Tibial artery (tissue), 4 donors: ENCODE data around the gene EFCAB11.

Source experiments
- DNase-seq, 2 donors: peaks; one replicate each; pipeline ENCODE4 v3.0.0-alpha.2; 2019
- H3K27ac ChIP-seq, 2 donors: fragments of 200-600 bp; sonication (generic) in 1 of 2; 1 replicate in 1 of 2; 2 replicates in 1 of 2; pipeline ENCODE4 v1.5.1; 2018 to 2019; ENCODE audit warnings: mild to moderate bottlenecking in 1 of 2
- H3K27me3 ChIP-seq, 2 donors: fragments of 200-600 bp; sonication (generic) in 1 of 2; one replicate each; pipeline versions ENCODE4 v1.5.1 to v1.6.0; 2016 to 2019
- H3K36me3 ChIP-seq, 3 donors: fragments of 200-600 bp; sonication (generic) in 2 of 3; one replicate each; pipeline ENCODE4 v1.5.1; 2016 to 2019; ENCODE audit warnings: mild to moderate bottlenecking in 2 of 3
- H3K4me1 ChIP-seq, 4 donors: fragments of 200-600 bp; sonication (generic) in 2 of 4; 1 replicate in 3 of 4; 2 replicates in 1 of 4; pipeline ENCODE4 v1.5.1; 2016 to 2019
- H3K4me3 ChIP-seq, 2 donors: fragments of 200-600 bp; sonication (generic) in 1 of 2; 1 replicate in 1 of 2; 2 replicates in 1 of 2; pipeline ENCODE4 v1.5.1; 2018 to 2019; ENCODE audit warnings: mild to moderate bottlenecking in 2 of 2
- H3K9me3 ChIP-seq, 3 donors: fragments of 200-600 bp; sonication (generic) in 1 of 3; one replicate each; pipeline ENCODE4 v1.5.1; 2016 to 2019
- intact Hi-C: fragments of 100-400 bp; cut with DNase I; formaldehyde crosslinking; loops from one replicate; pipeline ENCODE4 v1.15.0; 2023; ENCODE audit warnings: low total_unique reads
- TF ChIP-seq, protein P1 (sequence below), 2 experiments: fragments of 200-600 bp in 1 of 2; fragments of 450-650 bp in 1 of 2; IDR thresholded peaks; one replicate each; pipeline ENCODE4 v1.5.1; 2017 to 2019; ENCODE audit warnings: antibody characterized with exemption in 2 of 2, mild to moderate bottlenecking in 1 of 2, moderate library complexity in 1 of 2

The EFCAB11 gene

DNA sequence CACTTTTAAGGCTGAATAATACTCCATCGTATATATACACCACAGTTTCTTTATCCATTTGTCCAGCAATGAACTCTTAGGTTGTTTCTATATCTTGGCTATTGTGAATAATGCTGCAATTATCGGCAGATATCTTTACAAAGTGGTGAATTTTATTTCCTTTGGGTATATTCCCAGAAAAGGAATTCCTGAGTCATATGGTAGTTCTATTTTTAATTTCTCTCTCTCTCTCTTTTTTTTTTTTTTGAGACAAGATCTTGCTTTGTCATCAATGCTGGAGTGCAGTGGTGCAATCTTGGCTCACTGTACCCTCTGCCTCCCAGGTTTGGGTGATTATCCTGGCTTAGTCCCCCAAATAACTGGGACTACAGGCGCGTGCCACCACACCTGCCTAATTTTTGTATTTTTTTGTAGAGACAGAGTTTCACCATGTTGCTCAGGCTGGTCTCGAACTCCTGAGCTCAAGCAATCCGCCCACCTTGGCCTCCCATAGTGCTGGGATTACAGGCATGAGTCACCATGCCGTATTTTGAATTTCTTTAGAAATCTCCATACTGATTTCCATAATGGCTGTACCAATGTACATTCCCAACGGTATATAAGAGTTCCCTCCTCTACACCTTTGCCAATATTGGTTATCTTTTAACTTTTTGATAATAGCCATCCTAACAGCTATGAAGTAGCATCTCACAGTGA, 98.4 kb downstream of the EFCAB11 start:
- Histone ChIP-seq H3K9me3 (no peaks in the 10 kb centered on the region), H3K27ac (no peak overlapping the region), H3K4me1 (peaks cover 0 to 15% (median 7%) of the 10 kb centered on the region in 4 donors), H3K27me3 (no peaks in the 10 kb centered on the region), H3K4me3 (no peak overlapping the region), H3K36me3 (no peaks in the 10 kb centered on the region)
- TF ChIP-seq, protein P1, sequence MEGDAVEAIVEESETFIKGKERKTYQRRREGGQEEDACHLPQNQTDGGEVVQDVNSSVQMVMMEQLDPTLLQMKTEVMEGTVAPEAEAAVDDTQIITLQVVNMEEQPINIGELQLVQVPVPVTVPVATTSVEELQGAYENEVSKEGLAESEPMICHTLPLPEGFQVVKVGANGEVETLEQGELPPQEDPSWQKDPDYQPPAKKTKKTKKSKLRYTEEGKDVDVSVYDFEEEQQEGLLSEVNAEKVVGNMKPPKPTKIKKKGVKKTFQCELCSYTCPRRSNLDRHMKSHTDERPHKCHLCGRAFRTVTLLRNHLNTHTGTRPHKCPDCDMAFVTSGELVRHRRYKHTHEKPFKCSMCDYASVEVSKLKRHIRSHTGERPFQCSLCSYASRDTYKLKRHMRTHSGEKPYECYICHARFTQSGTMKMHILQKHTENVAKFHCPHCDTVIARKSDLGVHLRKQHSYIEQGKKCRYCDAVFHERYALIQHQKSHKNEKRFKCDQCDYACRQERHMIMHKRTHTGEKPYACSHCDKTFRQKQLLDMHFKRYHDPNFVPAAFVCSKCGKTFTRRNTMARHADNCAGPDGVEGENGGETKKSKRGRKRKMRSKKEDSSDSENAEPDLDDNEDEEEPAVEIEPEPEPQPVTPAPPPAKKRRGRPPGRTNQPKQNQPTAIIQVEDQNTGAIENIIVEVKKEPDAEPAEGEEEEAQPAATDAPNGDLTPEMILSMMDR (IDR thresholded peaks at IDR 0.05), result no peak
- intact Hi-C loops, result no loop called here
- no peak for DNase-seq

DNA sequence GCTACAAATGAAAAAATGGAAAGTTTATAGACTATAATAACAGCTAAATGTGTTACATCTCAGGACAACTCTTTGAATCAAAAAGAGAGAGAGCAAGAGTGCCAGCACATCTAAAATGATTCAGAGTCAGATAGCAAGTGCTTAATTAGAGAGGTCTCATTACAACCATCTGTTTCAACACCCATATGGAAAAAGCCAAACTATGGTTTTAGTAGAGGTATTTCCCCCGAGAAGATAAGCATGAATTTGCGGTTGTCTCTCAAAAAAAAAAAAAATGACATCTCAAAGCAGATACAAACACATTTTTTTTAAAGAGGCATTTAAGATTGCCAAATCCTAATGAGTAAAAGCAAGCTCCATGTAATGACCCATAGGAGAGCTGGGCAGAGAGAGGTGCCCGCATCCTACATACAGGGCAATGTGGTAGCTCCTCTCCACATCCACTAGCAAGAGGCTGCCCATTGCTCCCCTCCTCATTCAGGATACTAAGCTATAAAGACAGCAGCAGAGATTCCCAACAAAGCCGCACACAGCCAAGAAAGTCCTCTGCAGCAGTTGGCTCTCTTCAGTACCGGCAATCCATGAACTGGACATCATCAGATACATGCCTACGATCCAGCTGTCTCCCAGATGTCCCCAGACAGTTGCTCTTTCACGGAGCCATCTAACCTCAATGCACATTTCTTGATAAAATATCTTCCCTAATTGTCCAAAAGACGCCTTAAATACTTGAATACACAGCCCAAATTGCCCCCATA, 100.4 kb downstream of the EFCAB11 start:
- Histone ChIP-seq H3K4me3 (no peak overlapping the region), H3K9me3 (no peaks in the 10 kb centered on the region), H3K4me1 (peaks cover 0 to 15% (median 7%) of the 10 kb centered on the region in 4 donors), H3K27ac (no peak overlapping the region), H3K36me3 (no peaks in the 10 kb centered on the region), H3K27me3 (no peaks in the 10 kb centered on the region)
- DNase-seq, result no peak
- TF ChIP-seq, protein P1 (IDR thresholded peaks at IDR 0.05), result no peak
- intact Hi-C loops, result no loop called here

DNA sequence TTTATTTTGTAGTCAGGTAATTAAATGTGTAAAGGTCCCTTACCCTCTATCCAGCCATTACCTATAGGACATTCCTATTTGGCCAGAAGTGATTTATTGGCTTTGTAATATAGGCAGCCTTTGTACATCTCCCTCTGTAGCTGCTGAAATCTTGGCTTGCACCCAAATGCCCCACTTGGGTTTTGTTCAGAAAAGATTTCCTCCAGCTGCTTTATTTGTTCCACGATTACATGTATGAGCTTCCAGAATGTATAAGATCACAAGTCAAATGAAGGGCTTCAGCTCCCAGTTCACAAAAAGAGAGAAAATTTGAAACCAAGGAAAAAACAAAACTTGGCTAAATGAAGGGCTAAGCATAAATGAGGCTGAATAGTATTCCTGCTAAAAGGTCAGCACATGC, 103.4 kb downstream of the EFCAB11 start:
- no peaks in the 10 kb centered on the region for H3K9me3 ChIP-seq
- intact Hi-C loops, result no loop called here
- no peak for DNase-seq
- no peaks in the 10 kb centered on the region for H3K27me3 ChIP-seq
- TF ChIP-seq, protein P1 (IDR thresholded peaks at IDR 0.05), result no peak
- H3K4me3 ChIP-seq, result no peak overlapping the region
- peaks cover 0 to 16% (median 2%) of the 10 kb centered on the region in 4 donors for H3K4me1 ChIP-seq
- H3K36me3 ChIP-seq, result no peaks in the 10 kb centered on the region
- H3K27ac ChIP-seq, result no peak overlapping the region

DNA sequence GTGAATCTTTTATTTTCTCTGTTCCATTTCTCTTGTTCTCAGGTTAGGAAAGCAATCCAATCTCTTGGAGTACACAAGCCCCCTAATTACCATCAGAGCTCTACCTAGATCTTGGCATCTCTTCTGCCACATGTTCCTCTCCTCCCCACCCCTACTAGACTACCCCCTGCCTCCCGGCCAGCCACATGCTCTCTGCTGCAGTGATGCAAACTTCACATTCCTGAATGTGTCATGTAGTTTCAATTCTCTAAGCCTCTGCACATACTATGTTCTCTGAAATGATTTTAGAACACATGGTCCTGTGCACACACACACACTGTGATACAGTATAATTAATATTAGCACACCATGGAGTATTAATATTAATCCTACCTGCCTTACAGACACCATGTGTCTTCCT, 104.6 kb downstream of the EFCAB11 start:
- Histone ChIP-seq H3K4me3 (no peak overlapping the region), H3K27me3 (no peaks in the 10 kb centered on the region), H3K27ac (no peak overlapping the region), H3K4me1 (peaks cover 0 to 19% (median 0%) of the 10 kb centered on the region in 4 donors), H3K36me3 (no peaks in the 10 kb centered on the region), H3K9me3 (no peaks in the 10 kb centered on the region)
- TF ChIP-seq, protein P1 (IDR thresholded peaks at IDR 0.05), result no peak
- intact Hi-C loops, result loop anchor here (5.0 kb wide), 1 partner anchor 823 kb away; no protein-coding TSS in a partner anchor
- no peak for DNase-seq

DNA sequence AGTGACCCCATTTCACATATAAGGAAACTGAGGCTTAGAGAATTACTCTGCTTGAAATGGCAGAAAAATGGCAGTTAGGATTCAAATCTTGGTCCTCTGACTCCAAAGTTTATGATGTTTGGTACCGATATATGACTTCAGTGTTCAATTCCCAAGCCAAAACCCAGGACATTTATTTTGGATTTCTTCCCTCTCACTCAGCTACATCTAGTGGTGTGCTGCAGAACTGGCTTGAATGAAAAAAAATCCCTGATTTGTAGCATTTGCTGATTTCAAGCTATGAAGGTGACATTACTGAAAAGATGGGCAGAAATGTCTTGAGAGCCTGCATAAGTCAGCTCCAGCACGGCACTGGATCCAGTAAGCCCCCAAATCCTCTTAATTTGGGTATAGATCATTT, 106.4 kb downstream of the EFCAB11 start:
- Histone ChIP-seq H3K27ac (no peak overlapping the region), H3K4me1 (peaks cover 0 to 23% (median 0%) of the 10 kb centered on the region in 4 donors), H3K9me3 (no peaks in the 10 kb centered on the region), H3K36me3 (no peaks in the 10 kb centered on the region), H3K27me3 (no peaks in the 10 kb centered on the region), H3K4me3 (no peak overlapping the region)
- intact Hi-C loops, result loop anchor here (5.0 kb wide), 1 partner anchor 821 kb away; no protein-coding TSS in a partner anchor
- TF ChIP-seq, protein P1 (IDR thresholded peaks at IDR 0.05), result peak; percentile 54 to 67
- DNase-seq, result no peak
